ENCODE measurements around the gene RPS10. TPM values are rescaled to one million over a fixed set of nuclear protein-coding genes. Genes with fewer than 3 reads are reported as not detected.

Gene RPS10
- polyA plus RNA-seq, 1 donor (not counting 4 experiments of a cell fraction or from before 2014, with no cell fraction given) = 2,818 TPM

DNA sequence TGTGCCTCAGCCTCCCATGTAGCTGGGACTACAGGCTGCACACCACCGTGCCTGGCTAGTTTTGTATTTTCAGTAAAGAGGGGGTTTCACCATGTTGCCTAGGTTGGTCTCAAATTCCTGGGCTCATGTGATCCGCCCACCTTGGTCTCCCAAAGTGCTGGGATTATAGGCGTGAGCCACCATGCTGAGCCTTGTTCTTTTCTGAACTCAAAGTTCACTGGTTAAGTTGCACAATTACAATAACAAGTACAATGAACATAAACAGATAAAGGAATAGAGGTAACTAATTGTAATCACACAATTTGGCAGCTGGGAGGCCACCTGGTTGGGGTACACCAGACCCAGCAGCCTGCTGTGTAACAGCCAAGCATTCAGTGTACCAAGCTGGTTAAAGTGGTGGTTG, 40.1 kb downstream of the RPS10 start:
- Histone ChIP-seq H4K20me1 (ENCODE audit: control insufficient read depth, extremely low read depth, insufficient read depth, low read length) (peaks cover 5% of the 10 kb centered on the region), H2AFZ (ENCODE audit: control insufficient read depth, low read length) (no peak overlapping the region), H3K79me2 (ENCODE audit: control insufficient read depth, insufficient read depth, low read length) (peaks cover 96% of the 10 kb centered on the region), H3K4me3 (ENCODE audit: control insufficient read depth in 2 of 3, extremely low read depth in 1 of 3, insufficient read depth in 2 of 3, low read depth in 1 of 3, low read length in 3 of 3) (no peak overlapping the region), H3K4me1 (ENCODE audit: control insufficient read depth, extremely low read depth, insufficient read depth, low read length) (peaks cover 5% of the 10 kb centered on the region), H3K9me3 (ENCODE audit: control insufficient read depth, low read depth, low read length) (no peaks in the 10 kb centered on the region), H3K27me3 (ENCODE audit: control insufficient read depth, extremely low read depth, insufficient read depth, low read length) (no peaks in the 10 kb centered on the region), H3K9me1 (ENCODE audit: control insufficient read depth, extremely low read depth, insufficient read depth, low read length) (peaks cover 5% of the 10 kb centered on the region), H3K36me3 (ENCODE audit: control insufficient read depth in 2 of 2, extremely low read depth in 1 of 2, insufficient read depth in 2 of 2, low read length in 2 of 2) (no peaks in the 10 kb centered on the region), H3K4me2 (ENCODE audit: control insufficient read depth, extremely low read depth, insufficient read depth, low read depth, low read length) (no peak overlapping the region), H3K27ac (ENCODE audit: control insufficient read depth, insufficient read depth, low read length) (no peak overlapping the region), H3K9ac (ENCODE audit: control insufficient read depth, extremely low read depth, insufficient read depth, low read length) (no peak overlapping the region)
- no peak for FAIRE-seq
- DNase-seq (ENCODE audit: low read depth, low spot score) = no peak
- TF ChIP-seq, protein P1, sequence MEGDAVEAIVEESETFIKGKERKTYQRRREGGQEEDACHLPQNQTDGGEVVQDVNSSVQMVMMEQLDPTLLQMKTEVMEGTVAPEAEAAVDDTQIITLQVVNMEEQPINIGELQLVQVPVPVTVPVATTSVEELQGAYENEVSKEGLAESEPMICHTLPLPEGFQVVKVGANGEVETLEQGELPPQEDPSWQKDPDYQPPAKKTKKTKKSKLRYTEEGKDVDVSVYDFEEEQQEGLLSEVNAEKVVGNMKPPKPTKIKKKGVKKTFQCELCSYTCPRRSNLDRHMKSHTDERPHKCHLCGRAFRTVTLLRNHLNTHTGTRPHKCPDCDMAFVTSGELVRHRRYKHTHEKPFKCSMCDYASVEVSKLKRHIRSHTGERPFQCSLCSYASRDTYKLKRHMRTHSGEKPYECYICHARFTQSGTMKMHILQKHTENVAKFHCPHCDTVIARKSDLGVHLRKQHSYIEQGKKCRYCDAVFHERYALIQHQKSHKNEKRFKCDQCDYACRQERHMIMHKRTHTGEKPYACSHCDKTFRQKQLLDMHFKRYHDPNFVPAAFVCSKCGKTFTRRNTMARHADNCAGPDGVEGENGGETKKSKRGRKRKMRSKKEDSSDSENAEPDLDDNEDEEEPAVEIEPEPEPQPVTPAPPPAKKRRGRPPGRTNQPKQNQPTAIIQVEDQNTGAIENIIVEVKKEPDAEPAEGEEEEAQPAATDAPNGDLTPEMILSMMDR (optimal IDR thresholded peaks at IDR 0.05 in 1 of 3, IDR thresholded peaks at IDR 0.05 in 1 of 3, conservative IDR thresholded peaks at IDR 0.05 in 1 of 3; ENCODE audit: extremely low read depth in 1 of 3, insufficient read depth in 2 of 3, low read length in 3 of 3) = no peak
- no peak for TF ChIP-seq EZH2 (IDR thresholded peaks at IDR 0.05; ENCODE audit: low read length)
- dilution Hi-C loops (cut with MboI; ENCODE audit: extremely low pct_ligation_motif_present, low sequenced_read_pairs) = no loop called here

DNA sequence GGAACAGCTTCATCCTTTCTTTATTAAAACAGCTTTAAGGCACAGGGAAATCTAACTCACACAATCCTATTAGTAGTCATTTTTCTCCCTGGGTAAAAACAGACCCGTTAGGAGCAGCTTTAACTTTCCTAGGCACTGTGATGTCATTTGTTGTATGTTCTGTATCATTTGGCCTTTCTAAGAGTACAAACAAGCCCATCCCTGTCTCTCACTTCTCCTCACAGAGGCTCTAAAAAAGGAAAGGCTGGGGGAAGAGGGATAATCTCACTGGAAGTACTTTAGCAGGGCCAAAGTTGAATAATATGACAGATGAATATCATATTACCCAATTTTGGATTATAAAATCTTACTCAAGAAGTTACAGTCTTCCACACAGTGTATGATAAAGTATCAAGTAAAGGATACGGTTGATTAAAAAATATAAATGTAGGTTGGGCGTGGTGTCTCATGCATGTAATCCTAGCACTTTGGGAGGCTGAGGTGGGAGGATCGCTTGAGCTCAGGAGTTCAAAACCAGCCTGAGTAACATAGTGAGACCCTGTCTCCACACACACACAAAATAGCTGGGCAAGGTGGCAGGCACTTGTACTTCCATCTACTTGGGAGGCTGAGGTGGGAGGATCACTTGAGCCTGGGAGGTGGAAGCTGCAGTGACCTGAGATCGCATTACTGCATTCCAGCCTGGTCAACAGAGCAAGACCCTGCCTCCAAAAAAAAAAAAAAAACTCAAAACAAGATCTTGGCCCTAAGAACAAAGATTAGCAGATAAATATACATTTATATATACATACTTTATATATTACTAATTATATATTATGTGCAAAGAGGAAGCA, 41.3 kb downstream of the RPS10 start:
- H3K27ac ChIP-seq (ENCODE audit: control insufficient read depth, insufficient read depth, low read length) = no peak overlapping the region
- TF ChIP-seq, protein P1 (optimal IDR thresholded peaks at IDR 0.05 in 1 of 3, IDR thresholded peaks at IDR 0.05 in 1 of 3, conservative IDR thresholded peaks at IDR 0.05 in 1 of 3; ENCODE audit: extremely low read depth in 1 of 3, insufficient read depth in 2 of 3, low read length in 3 of 3) = no peak
- TF ChIP-seq EZH2 (IDR thresholded peaks at IDR 0.05; ENCODE audit: low read length) = no peak
- H3K4me3 ChIP-seq (ENCODE audit: control insufficient read depth in 2 of 3, extremely low read depth in 1 of 3, insufficient read depth in 2 of 3, low read depth in 1 of 3, low read length in 3 of 3) = no peak overlapping the region
- H2AFZ ChIP-seq (ENCODE audit: control insufficient read depth, low read length) = no peak overlapping the region
- peaks cover 5% of the 10 kb centered on the region for H3K9me1 ChIP-seq (ENCODE audit: control insufficient read depth, extremely low read depth, insufficient read depth, low read length)
- H3K9ac ChIP-seq (ENCODE audit: control insufficient read depth, extremely low read depth, insufficient read depth, low read length) = no peak overlapping the region
- H3K9me3 ChIP-seq (ENCODE audit: control insufficient read depth, low read depth, low read length) = no peaks in the 10 kb centered on the region
- H3K4me1 ChIP-seq (ENCODE audit: control insufficient read depth, extremely low read depth, insufficient read depth, low read length) = no peaks in the 10 kb centered on the region
- peaks cover 93% of the 10 kb centered on the region for H3K79me2 ChIP-seq (ENCODE audit: control insufficient read depth, insufficient read depth, low read length)
- peaks cover 8% of the 10 kb centered on the region for H4K20me1 ChIP-seq (ENCODE audit: control insufficient read depth, extremely low read depth, insufficient read depth, low read length)
- FAIRE-seq (no peak), DNase-seq (ENCODE audit: low read depth, low spot score) (no peak)
- H3K4me2 ChIP-seq (ENCODE audit: control insufficient read depth, extremely low read depth, insufficient read depth, low read depth, low read length) = no peak overlapping the region
- no peaks in the 10 kb centered on the region for H3K27me3 ChIP-seq (ENCODE audit: control insufficient read depth, extremely low read depth, insufficient read depth, low read length)
- H3K36me3 ChIP-seq (ENCODE audit: control insufficient read depth in 2 of 2, extremely low read depth in 1 of 2, insufficient read depth in 2 of 2, low read length in 2 of 2) = no peaks in the 10 kb centered on the region
- dilution Hi-C loops (cut with MboI; ENCODE audit: extremely low pct_ligation_motif_present, low sequenced_read_pairs) = no loop called here

Measured in keratinocyte (primary cell).